GM12891 (cell line): ENCODE measurements around the gene DSC2.

ENCODE experiments used
- POLR2A ChIP-seq: IDR thresholded peaks from 2 replicates; pipeline ENCODE4 v1.6.1; 2011; ENCODE audit warnings: low read depth, low read length, control low read depth
- SPI1 ChIP-seq: IDR thresholded peaks from 2 replicates; pipeline ENCODE4 v1.6.1; 2011; ENCODE audit warnings: low read depth, low read length, control low read depth

GRCh38 chr18:31099450-31100230 is 2.6 kb downstream of the DSC2 start:
- TF ChIP-seq SPI1 (no peak), POLR2A (no peak)
